Measurements from ENCODE around the gene FXYD5. TPM values are rescaled to one million over a fixed set of nuclear protein-coding genes. Genes with fewer than 3 reads are reported as not detected.

The FXYD5 gene
- total RNA-seq, 1 donor from 2014 or later, result 12.4 TPM

DNA sequence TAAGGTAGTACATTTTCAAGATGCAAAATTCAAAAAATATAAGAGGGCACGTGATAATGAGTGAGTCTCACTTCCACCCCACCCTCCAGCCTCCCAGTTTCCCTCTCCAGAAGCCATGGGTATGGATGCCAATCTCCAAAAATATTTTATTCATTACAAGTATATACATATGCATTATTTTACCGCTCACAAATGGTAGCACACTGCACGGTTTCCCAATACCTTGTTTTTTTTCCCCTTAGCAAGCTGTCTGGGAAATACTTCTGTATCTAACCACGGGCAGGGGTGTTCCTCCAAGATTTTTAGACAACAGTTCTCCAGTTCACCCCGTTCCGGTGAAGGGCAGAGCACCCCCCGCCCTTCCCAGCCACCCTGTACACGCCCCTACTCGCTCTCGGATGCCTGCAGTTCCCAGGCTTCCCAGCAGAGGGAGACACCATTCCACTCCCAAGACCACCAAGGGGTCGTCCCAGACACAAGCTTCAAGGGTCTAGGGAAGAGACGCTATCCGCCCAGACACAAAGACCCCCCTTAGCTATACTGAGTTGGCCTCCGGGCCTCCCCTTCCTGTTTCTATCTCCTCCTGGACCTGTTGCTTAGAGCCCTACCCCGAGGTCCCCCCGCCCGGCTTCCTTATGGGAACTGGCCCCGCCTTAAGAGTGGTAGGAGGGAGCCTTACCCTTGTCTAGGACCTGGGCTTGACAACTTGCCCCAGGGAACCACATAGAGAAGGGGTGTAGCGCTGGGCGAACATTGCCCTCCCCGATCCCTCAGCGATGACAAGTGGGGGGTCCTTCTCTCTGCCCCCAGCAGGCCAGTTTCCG is 40.0 kb upstream of the FXYD5 start:
- DNase-seq (ENCODE audit: low read depth) (peak; percentile 55), FAIRE-seq (no peak)
- H3K36me3 ChIP-seq (ENCODE audit: control insufficient read depth, insufficient read depth, low read length), result peaks cover 6% of the 10 kb centered on the region
- no peaks in the 10 kb centered on the region for H3K27me3 ChIP-seq (ENCODE audit: control insufficient read depth, insufficient read depth, low read length)
- TF ChIP-seq, protein P1, sequence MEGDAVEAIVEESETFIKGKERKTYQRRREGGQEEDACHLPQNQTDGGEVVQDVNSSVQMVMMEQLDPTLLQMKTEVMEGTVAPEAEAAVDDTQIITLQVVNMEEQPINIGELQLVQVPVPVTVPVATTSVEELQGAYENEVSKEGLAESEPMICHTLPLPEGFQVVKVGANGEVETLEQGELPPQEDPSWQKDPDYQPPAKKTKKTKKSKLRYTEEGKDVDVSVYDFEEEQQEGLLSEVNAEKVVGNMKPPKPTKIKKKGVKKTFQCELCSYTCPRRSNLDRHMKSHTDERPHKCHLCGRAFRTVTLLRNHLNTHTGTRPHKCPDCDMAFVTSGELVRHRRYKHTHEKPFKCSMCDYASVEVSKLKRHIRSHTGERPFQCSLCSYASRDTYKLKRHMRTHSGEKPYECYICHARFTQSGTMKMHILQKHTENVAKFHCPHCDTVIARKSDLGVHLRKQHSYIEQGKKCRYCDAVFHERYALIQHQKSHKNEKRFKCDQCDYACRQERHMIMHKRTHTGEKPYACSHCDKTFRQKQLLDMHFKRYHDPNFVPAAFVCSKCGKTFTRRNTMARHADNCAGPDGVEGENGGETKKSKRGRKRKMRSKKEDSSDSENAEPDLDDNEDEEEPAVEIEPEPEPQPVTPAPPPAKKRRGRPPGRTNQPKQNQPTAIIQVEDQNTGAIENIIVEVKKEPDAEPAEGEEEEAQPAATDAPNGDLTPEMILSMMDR (IDR thresholded peaks at IDR 0.05; ENCODE audit: insufficient read depth, low read length, severe bottlenecking), result peak; percentile 97
- peak overlapping the region; percentile 52 for H3K4me3 ChIP-seq (ENCODE audit: low read depth, low read length)

DNA sequence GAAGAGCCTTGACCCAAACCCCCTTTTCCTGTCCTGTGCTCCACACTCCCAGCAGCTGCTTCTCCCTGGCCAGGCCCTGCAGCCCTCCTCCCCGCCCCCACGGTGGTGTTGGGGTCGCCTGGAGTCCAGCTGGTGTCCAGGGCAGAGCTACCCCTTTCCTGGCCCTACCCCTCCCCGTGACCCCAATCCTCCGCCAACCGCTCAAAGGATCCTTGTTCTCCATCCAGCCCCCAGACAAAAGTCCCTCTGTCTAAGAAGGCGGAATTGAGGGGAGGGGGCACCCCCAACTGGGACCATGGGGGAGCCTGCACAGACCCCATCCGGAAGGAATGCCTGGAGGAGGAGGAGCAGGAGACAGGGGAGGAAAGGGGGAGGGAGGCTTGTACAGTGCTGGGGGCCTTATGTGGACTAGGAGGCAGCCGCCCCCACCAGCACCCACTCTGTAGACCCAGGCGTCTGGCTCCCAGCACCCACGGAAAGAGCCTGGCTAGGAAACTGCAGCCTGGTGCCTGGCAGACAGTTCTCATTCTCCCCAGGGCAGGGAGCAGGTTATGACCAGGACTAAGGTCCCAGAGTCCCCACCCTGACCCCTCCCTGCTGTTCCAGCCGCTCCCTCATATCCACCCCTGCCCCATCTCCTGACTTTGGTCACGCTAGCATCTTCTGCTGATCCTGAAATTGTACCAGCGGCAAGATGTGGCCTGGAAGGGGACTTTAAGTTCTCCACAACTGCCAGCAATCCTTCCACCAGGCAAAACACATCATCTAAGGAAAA is 39.2 kb upstream of the FXYD5 start, which contains the start of gene FXYD3:
TSS of gene FXYD3 (plus strand) at position 647 of the 775 bp plus-strand sequence. CDS start 3,554 bp downstream, outside the sequence.
- Histone ChIP-seq H3K27me3 (ENCODE audit: control insufficient read depth, insufficient read depth, low read length) (no peaks in the 10 kb centered on the region), H3K36me3 (ENCODE audit: control insufficient read depth, insufficient read depth, low read length) (peaks cover 9% of the 10 kb centered on the region), H3K4me3 (ENCODE audit: low read depth, low read length) (peak within 1 kb of the TSS; percentile 52)
- FAIRE-seq, result peak; percentile 13
- TF ChIP-seq, protein P1 (IDR thresholded peaks at IDR 0.05; ENCODE audit: insufficient read depth, low read length, severe bottlenecking), result no peak
- peak; percentile 41 for DNase-seq (ENCODE audit: low read depth)

DNA sequence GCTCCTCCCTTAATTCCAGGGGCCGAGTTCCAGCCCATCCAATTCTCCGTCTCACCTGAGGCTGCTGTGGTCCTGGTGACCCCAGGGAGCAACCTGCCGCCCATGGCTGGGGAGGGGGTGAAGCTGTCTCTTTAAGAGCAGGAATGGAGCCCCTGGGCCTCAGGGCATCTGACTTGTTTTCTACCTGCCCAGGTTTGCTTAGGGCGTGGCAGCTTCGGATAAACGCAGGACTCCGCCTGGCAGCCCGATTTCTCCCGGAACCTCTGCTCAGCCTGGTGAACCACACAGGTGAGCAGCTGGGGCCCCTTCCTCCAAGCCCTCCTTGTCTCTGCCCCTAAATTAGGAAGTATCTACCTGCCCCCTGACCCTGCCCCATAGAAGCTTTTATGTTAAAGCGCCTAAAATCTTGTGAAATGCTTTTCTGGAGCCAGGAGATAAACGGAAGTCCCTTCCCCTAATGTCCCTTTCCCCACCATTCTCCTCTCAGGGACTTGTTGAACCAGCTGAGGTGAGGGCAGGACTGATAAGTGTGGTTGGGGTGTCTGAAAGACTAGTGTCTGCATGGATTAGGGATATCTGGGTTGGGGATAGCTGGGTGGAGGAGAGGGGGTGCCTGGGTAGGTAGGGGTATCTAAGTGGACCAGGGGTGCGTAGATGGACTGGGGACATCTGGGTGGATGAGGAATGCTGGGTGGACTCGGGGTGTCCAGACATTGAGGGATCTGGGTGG is 38.3 kb upstream of the FXYD5 start:
- Histone ChIP-seq H3K36me3 (ENCODE audit: control insufficient read depth, insufficient read depth, low read length) (peaks cover 15% of the 10 kb centered on the region), H3K27me3 (ENCODE audit: control insufficient read depth, insufficient read depth, low read length) (no peaks in the 10 kb centered on the region), H3K4me3 (ENCODE audit: low read depth, low read length) (peak overlapping the region; percentile 52)
- DNase-seq (ENCODE audit: low read depth), result peak; percentile 65
- TF ChIP-seq, protein P1 (IDR thresholded peaks at IDR 0.05; ENCODE audit: insufficient read depth, low read length, severe bottlenecking), result no peak
- FAIRE-seq, result no peak

DNA sequence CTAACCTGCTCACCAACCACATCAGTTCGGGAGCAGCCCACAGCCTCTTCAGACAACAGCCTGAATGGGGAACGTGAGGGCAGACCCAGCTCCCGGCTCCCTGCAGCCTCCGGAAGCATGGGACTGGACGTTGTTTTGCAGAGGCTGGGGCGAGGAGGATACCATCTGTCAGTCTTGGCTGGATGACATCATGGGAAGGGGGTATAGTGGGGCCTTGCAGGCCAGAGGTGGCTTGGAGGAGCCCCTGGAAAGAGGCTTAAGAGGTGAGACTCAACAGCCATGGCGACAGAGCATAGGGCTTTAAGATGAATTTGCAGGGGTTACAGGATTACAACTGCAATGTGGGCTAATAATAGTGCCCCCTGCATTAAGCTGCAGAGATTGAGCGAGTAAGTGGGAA is 37.4 kb upstream of the FXYD5 start:
- peak overlapping the region; percentile 52 for H3K4me3 ChIP-seq (ENCODE audit: low read depth, low read length)
- FAIRE-seq (no peak), DNase-seq (ENCODE audit: low read depth) (no peak)
- TF ChIP-seq, protein P1 (IDR thresholded peaks at IDR 0.05; ENCODE audit: insufficient read depth, low read length, severe bottlenecking), result no peak
- H3K36me3 ChIP-seq (ENCODE audit: control insufficient read depth, insufficient read depth, low read length), result peaks cover 18% of the 10 kb centered on the region
- H3K27me3 ChIP-seq (ENCODE audit: control insufficient read depth, insufficient read depth, low read length), result no peaks in the 10 kb centered on the region

DNA sequence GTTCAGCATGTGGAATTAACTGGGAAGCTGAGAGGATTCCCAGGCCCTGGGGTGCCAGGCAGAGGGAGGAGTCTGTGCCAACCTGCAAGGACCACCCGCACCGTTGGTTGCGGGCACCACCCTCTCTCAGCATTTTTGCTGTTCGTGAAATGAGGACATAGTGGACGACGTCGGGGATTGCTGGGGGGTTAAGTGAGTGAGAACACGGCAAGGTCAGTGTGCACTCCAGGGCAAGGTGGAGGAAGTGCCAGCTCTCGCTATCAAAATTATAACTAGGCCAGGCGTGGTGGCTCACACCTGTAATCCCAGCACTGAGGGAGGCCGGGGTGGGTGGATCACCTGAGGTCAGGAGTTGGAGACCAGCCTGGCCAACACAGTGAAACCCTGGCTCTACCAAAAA is 36.7 kb upstream of the FXYD5 start:
- TF ChIP-seq, protein P1 (IDR thresholded peaks at IDR 0.05; ENCODE audit: insufficient read depth, low read length, severe bottlenecking), result no peak

More for the DNA sequence above, 36.7 kb upstream of the FXYD5 start:
- peaks cover 20% of the 10 kb centered on the region for H3K36me3 ChIP-seq (ENCODE audit: control insufficient read depth, insufficient read depth, low read length)
- no peak for DNase-seq (ENCODE audit: low read depth)
- no peak for FAIRE-seq
- no peaks in the 10 kb centered on the region for H3K27me3 ChIP-seq (ENCODE audit: control insufficient read depth, insufficient read depth, low read length)
- H3K4me3 ChIP-seq (ENCODE audit: low read depth, low read length), result peak overlapping the region; percentile 52

Measured in bronchial epithelial cell (primary cell).